H1 (cell line): Measurements from ENCODE around the gene STAT1. TPM values are rescaled to one million over a fixed set of nuclear protein-coding genes. Genes with fewer than 3 reads are reported as not detected.

Source experiments
- CTCF ChIA-PET: fragments of 300-600 bp; sonication (Branson Sonifier 250); formaldehyde crosslinking; loops from one replicate; lab custom pipeline; 2021; ENCODE audit not compliant: partially characterized antibody; lab: Charles Lee
- POLR2A ChIA-PET: fragments of 300-600 bp; sonication (Branson Sonifier 250); formaldehyde crosslinking; loops from one replicate; lab custom pipeline; 2021; ENCODE audit warnings: inconsistent platforms; ENCODE audit not compliant: partially characterized antibody; lab: Charles Lee
- DNase-seq, 2 experiments: peaks; one replicate each; pipeline versions ENCODE4 v3.0.0 to v3.0.0-alpha.2; 2010 to 2022; ENCODE audit warnings: low spot score in 2 of 2, low read depth in 1 of 2, mixed read lengths in 1 of 2
- FAIRE-seq: peaks from 2 replicates; lab custom pipeline; 2011; peaks lifted over from hg19 to GRCh38; lab: Jason Lieb, UNC
- H2AFZ ChIP-seq: 2 replicates; pipeline ENCODE4 v1.8.1; 2012; ENCODE audit warnings: low read length, inconsistent platforms
- H2AK5ac ChIP-seq: 2 replicates; pipeline ENCODE4 v1.6.1; 2013; ENCODE audit warnings: low read depth, low read length
- H2BK120ac ChIP-seq: replicated peaks from 2 replicates; pipeline ENCODE3; 2013; ENCODE audit warnings: low read depth, low read length, inconsistent platforms
- H2BK12ac ChIP-seq: 2 replicates; pipeline ENCODE4 v1.6.1; 2013; ENCODE audit warnings: low read depth, low read length
- H2BK15ac ChIP-seq: 2 replicates; pipeline ENCODE4 v1.6.1; 2013; ENCODE audit warnings: low read length
- H2BK20ac ChIP-seq: 2 replicates; pipeline ENCODE4 v1.6.1; 2013; ENCODE audit warnings: low read length
- H2BK5ac ChIP-seq: 2 replicates; pipeline ENCODE4 v1.6.1; 2013; ENCODE audit warnings: low read depth, low read length
- H3K14ac ChIP-seq: 2 replicates; pipeline ENCODE4 v1.6.1; 2013; ENCODE audit warnings: inconsistent platforms; ENCODE audit not compliant: insufficient read length
- H3K18ac ChIP-seq: 2 replicates; pipeline ENCODE4 v1.6.1; 2013; ENCODE audit warnings: low read length; ENCODE audit errors: extremely low read depth
- H3K23ac ChIP-seq: 2 replicates; pipeline ENCODE4 v1.6.1; 2013; ENCODE audit warnings: inconsistent platforms; ENCODE audit not compliant: insufficient read length
- H3K23me2 ChIP-seq: 2 replicates; pipeline ENCODE4 v1.6.1; 2013; ENCODE audit warnings: low read depth, low read length
- H3K27ac ChIP-seq: 2 replicates; pipeline ENCODE4 v1.6.1; 2011; ENCODE audit warnings: low read depth, low read length, inconsistent platforms
- H3K27me3 ChIP-seq, 4 experiments: replicated peaks in 1 of 4; 1 replicate in 1 of 4; 2 replicates in 3 of 4; pipeline versions ENCODE4 v1.6.1 to v1.8.1; 2011 to 2013; ENCODE audit warnings: low read length in 3 of 4, mild to moderate bottlenecking in 3 of 4, inconsistent platforms in 2 of 4, mixed read lengths in 2 of 4, moderate library complexity in 1 of 4; ENCODE audit not compliant: control insufficient read depth in 3 of 4, insufficient read depth in 3 of 4; ENCODE audit errors: extremely low read depth in 1 of 4
- H3K36me3 ChIP-seq, 4 experiments: 2 replicates each; pipeline versions ENCODE4 v1.6.1 to v1.8.1; 2011 to 2013; ENCODE audit warnings: mild to moderate bottlenecking in 4 of 4, low read length in 3 of 4, moderate library complexity in 2 of 4, control low read depth in 1 of 4, inconsistent platforms in 1 of 4; ENCODE audit not compliant: insufficient read depth in 4 of 4, control insufficient read depth in 2 of 4
- H3K4ac ChIP-seq: replicated peaks from 2 replicates; pipeline ENCODE3; 2013; ENCODE audit warnings: low read length, low read depth, mixed read lengths, inconsistent platforms; ENCODE audit not compliant: insufficient read length
- H3K4me1 ChIP-seq, 4 experiments: replicated peaks in 1 of 4; 1 replicate in 1 of 4; 2 replicates in 3 of 4; pipeline versions ENCODE4 v1.6.1 to v1.8.1; 2011 to 2013; ENCODE audit warnings: low read length in 3 of 4, inconsistent platforms in 2 of 4, mixed read lengths in 1 of 4; ENCODE audit not compliant: insufficient read depth in 4 of 4, control insufficient read depth in 3 of 4
- H3K4me2 ChIP-seq, 2 experiments: 2 replicates each; pipeline versions ENCODE4 v1.6.1 to v1.8.1; 2011 to 2013; ENCODE audit warnings: low read depth in 2 of 2, low read length in 2 of 2, control low read depth in 1 of 2, inconsistent platforms in 1 of 2, mild to moderate bottlenecking in 1 of 2; ENCODE audit not compliant: insufficient read depth in 1 of 2
- H3K4me3 ChIP-seq, 4 experiments: fragments of 200-600, 300-600 bp in 1 of 4; sonication (generic), shearing (Covaris generic), sonication (Bioruptor Twin) in 1 of 4; 2 replicates each; pipeline versions ENCODE4 v1.5.1 to v1.8.1; 2011 to 2016; ENCODE audit warnings: low read length in 4 of 4, low read depth in 3 of 4, control low read depth in 2 of 4, inconsistent platforms in 2 of 4, mild to moderate bottlenecking in 2 of 4, mixed read lengths in 1 of 4, moderate library complexity in 1 of 4; ENCODE audit not compliant: insufficient read depth in 2 of 4; ENCODE audit errors: extremely low read depth in 1 of 4
- H3K56ac ChIP-seq: replicated peaks from 2 replicates; pipeline ENCODE3; 2013; ENCODE audit warnings: low read depth, mild to moderate bottlenecking, mixed read lengths, low read length, inconsistent platforms; ENCODE audit not compliant: insufficient read length
- H3K79me1 ChIP-seq: 2 replicates; pipeline ENCODE4 v1.6.1; 2013; ENCODE audit warnings: low read depth, low read length, control low read depth
- H3K79me2 ChIP-seq, 2 experiments: 2 replicates each; pipeline versions ENCODE4 v1.6.1 to v1.8.1; 2012 to 2013; ENCODE audit warnings: low read length in 2 of 2, mild to moderate bottlenecking in 2 of 2, inconsistent platforms in 1 of 2; ENCODE audit not compliant: insufficient read depth in 2 of 2, control insufficient read depth in 1 of 2
- H3K9ac ChIP-seq, 4 experiments: replicated peaks in 1 of 4; 1 replicate in 1 of 4; 2 replicates in 3 of 4; pipeline versions ENCODE4 v1.6.1 to v1.8.1; 2011 to 2013; ENCODE audit warnings: low read depth in 3 of 4, low read length in 3 of 4, control low read depth in 2 of 4, mild to moderate bottlenecking in 2 of 4, moderate library complexity in 2 of 4, inconsistent platforms in 1 of 4; ENCODE audit errors: extremely low read depth in 1 of 4
- H3K9me3 ChIP-seq, 2 experiments: 2 replicates each; pipeline versions ENCODE4 v1.6.1 to v1.8.1; 2012 to 2013; ENCODE audit warnings: mild to moderate bottlenecking in 2 of 2, moderate library complexity in 2 of 2, control low read depth in 1 of 2, inconsistent platforms in 1 of 2, low read depth in 1 of 2, low read length in 1 of 2, mixed read lengths in 1 of 2; ENCODE audit not compliant: insufficient read depth in 2 of 2
- H4K20me1 ChIP-seq, 2 experiments: replicated peaks in 1 of 2; 2 replicates each; pipeline versions ENCODE3 to v1.8.1; 2011 to 2013; ENCODE audit warnings: inconsistent platforms in 2 of 2, low read length in 2 of 2, mild to moderate bottlenecking in 1 of 2; ENCODE audit not compliant: insufficient read depth in 2 of 2, control insufficient read depth in 1 of 2
- H4K5ac ChIP-seq: 2 replicates; pipeline ENCODE4 v1.6.1; 2013; ENCODE audit warnings: low read length, low read depth, mixed read lengths, inconsistent platforms; ENCODE audit not compliant: insufficient read length
- H4K8ac ChIP-seq: 2 replicates; pipeline ENCODE4 v1.8.0; 2013; ENCODE audit warnings: mild to moderate bottlenecking, moderate library complexity, low read length, inconsistent platforms; ENCODE audit not compliant: insufficient read depth; ENCODE audit errors: extremely low read depth
- H4K91ac ChIP-seq: replicated peaks from 2 replicates; pipeline ENCODE3; 2013; ENCODE audit warnings: low read length, mixed read lengths, inconsistent platforms; ENCODE audit not compliant: insufficient read length
- CEBPB ChIP-seq: IDR thresholded peaks from 2 replicates; pipeline ENCODE4 v1.6.1; 2012; ENCODE audit warnings: low read depth, low read length
- CREB1 ChIP-seq: IDR thresholded peaks from 2 replicates; pipeline ENCODE4 v1.6.1; 2012; ENCODE audit warnings: inconsistent platforms
- CTBP2 ChIP-seq: IDR thresholded peaks from 2 replicates; pipeline ENCODE4 v1.7.0; 2011; ENCODE audit warnings: borderline replicate concordance, mild to moderate bottlenecking, moderate library complexity, mixed read lengths, low read length; ENCODE audit not compliant: insufficient read depth, insufficient read length
- FOSL1 ChIP-seq: IDR thresholded peaks from 2 replicates; pipeline ENCODE4 v1.6.1; 2011; ENCODE audit warnings: mild to moderate bottlenecking, low read depth, low read length, moderate library complexity; ENCODE audit not compliant: insufficient read depth
- RAD21 ChIP-seq, 2 experiments: IDR thresholded peaks in 1 of 2; conservative IDR thresholded peaks in 1 of 2; 2 replicates each; pipeline ENCODE4 v1.6.1; 2011; ENCODE audit warnings: low read depth in 2 of 2, low read length in 2 of 2, improper control_type of control experiment in 1 of 2, inconsistent platforms in 1 of 2, mild to moderate bottlenecking in 1 of 2, moderate library complexity in 1 of 2
- RXRA ChIP-seq: IDR thresholded peaks from 2 replicates; pipeline ENCODE4 v1.6.1; 2011; ENCODE audit warnings: low read depth, mild to moderate bottlenecking, low read length, moderate library complexity; ENCODE audit not compliant: insufficient read depth
- SAP30 ChIP-seq: fragments of 300-600 bp; sonication (generic); IDR thresholded peaks from 2 replicates; pipeline ENCODE4 v1.7.1; 2012; ENCODE audit warnings: low read length, moderate library complexity, mild to moderate bottlenecking, inconsistent platforms; ENCODE audit not compliant: insufficient read depth, insufficient replicate concordance
- SIN3A ChIP-seq, 2 experiments: IDR thresholded peaks in 1 of 2; conservative IDR thresholded peaks in 1 of 2; 2 replicates each; pipeline ENCODE4 v1.6.1; 2011 to 2012; ENCODE audit warnings: low read length in 2 of 2, improper control_type of control experiment in 1 of 2, low read depth in 1 of 2, mild to moderate bottlenecking in 1 of 2
- WGBS, 2 experiments: shearing (Covaris generic) in 1 of 2; methylation state at CpG; one replicate each; pipeline versions ENCODE4 v1.1.6 to v1.1.7; 2013 to 2015; ENCODE audit warnings: low lambda C conversion rate in 2 of 2, mixed read lengths in 2 of 2, inconsistent platforms in 1 of 2, low coverage in 1 of 2, missing lambda C conversion rate in 1 of 2; ENCODE audit not compliant: insufficient replicate concordance in 2 of 2, insufficient coverage in 1 of 2, insufficient read length in 1 of 2; ENCODE audit errors: extremely low coverage in 1 of 2, missing lambda C conversion rate in 1 of 2; 5-methylcytosine and 5-hydroxymethylcytosine counted together
- polyA plus RNA-seq, 7 experiments: library from polyadenylated mRNA; depleted of rRNA in 3 of 7; stranded (reverse) in 5 of 7; unstranded in 2 of 7; fragments of >200 nt in 5 of 7; fragments of 200-250 nt in 2 of 7; gene quantifications; 1 replicate in 5 of 7; 2 replicates in 1 of 7; 4 replicates in 1 of 7; pipeline versions ENCODE4 v1.2.1 to v1.2.3, GENCODE V29; 2011 to 2013; ENCODE audit warnings: missing spikeins in 2 of 7, mixed read lengths in 2 of 7
- total RNA-seq: library from RNA; stranded (reverse); fragmentation: NEBNext Ultra II Directional; extraction: Animal tissue kit (Norgen Biotek cat#: 25700); gene quantifications from 2 replicates; pipeline ENCODE4 v1.2.1, GENCODE V29; 2021

STAT1 gene
- total and polyA plus RNA-seq, 2 of the 8 experiments (the other 6 are each of a cell fraction or from before 2014, with no cell fraction given), result 20.3 to 43.0 TPM

- Histone ChIP-seq H4K5ac (no peak overlapping the region), H2BK120ac (no peak overlapping the region), H3K14ac (no peak overlapping the region), H4K20me1 (no peaks in the 10 kb centered on the region), H3K79me1 (no peaks in the 10 kb centered on the region), H4K8ac (no peak overlapping the region), H3K27ac (no peak overlapping the region), H2AK5ac (no peak overlapping the region; the same call in 1 of the 2 replicates), H3K79me2 (no peaks in the 10 kb centered on the region), H2BK5ac (no peak overlapping the region), H2BK15ac (no peak overlapping the region), H2BK12ac (no peak overlapping the region), H2AFZ (no peak overlapping the region), H3K18ac (no peak overlapping the region), H3K36me3 (no peaks in the 10 kb centered on the region), H3K23me2 (peaks cover 4% of the 10 kb centered on the region), H3K27me3 (no peaks in the 10 kb centered on the region; a peak in 1 of 7 replicates), H3K4me1 (peaks cover 0 to 8% (median 3%) of the 10 kb centered on the region in 4 experiments; a peak in 2 of 7 replicates), H3K9me3 (no peaks in the 10 kb centered on the region), H4K91ac (no peak overlapping the region), H3K56ac (no peak overlapping the region), H3K4me2 (no peak overlapping the region), H3K4me3 (no peak overlapping the region), H3K23ac (no peak overlapping the region), H3K9ac (no peak overlapping the region), H3K4ac (no peak overlapping the region), H2BK20ac (no peak overlapping the region)
- TF ChIP-seq FOSL1 (no peak), CTBP2 (no peak), SIN3A (conservative IDR thresholded peaks at IDR 0.05 in 1 of 2, IDR thresholded peaks at IDR 0.05 in 1 of 2; ENCODE audit: low read depth in 1 of 2, low read length in 2 of 2) (no peak), RAD21 (IDR thresholded peaks at IDR 0.05 in 1 of 2, conservative IDR thresholded peaks at IDR 0.05 in 1 of 2; ENCODE audit: low read depth in 2 of 2, low read length in 2 of 2) (no peak), SAP30 (no peak), CREB1 (no peak), RXRA (no peak), CEBPB (no peak)
- POLR2A ChIA-PET, result interaction anchor here (2.9 kb wide), 1 partner anchor 9 kb away, joined by 10 read pairs; the partner anchor contains the start of gene STAT1
- 90% methylated on average over 7 of the region's 7 CpGs; no CpG with 5 or more reads in 1 of the 2 experiments for WGBS, 2 experiments
- DNase-seq (no peak), FAIRE-seq (no peak)
- CTCF ChIA-PET, result interaction anchor here (1.2 to 2.1 kb wide), 2 partner anchors 29 to 173 kb away, joined by 5 to 7 read pairs; no protein-coding TSS in a partner anchor
Observed at GRCh38 chr2:191023235-191023679, 9.3 kb upstream of the STAT1 start.
